Kidney epithelial cell (primary cell): Measurements from ENCODE around the gene TMEM222. TPM values are rescaled to one million over a fixed set of nuclear protein-coding genes. Genes with fewer than 3 reads are reported as not detected.
A peak's percentile ranks its signal among the peaks of the same experiment; 100 is the strongest.

Source experiments
- DNase-seq: peaks from one replicate; pipeline ENCODE4 v3.0.0-alpha.2; 2010; ENCODE audit warnings: low read depth
- H3K27me3 ChIP-seq: 2 replicates; pipeline ENCODE4 v1.6.0; 2011; ENCODE audit warnings: low read length; ENCODE audit not compliant: control insufficient read depth, insufficient read depth
- H3K36me3 ChIP-seq: 2 replicates; pipeline ENCODE4 v1.5.1; 2011; ENCODE audit warnings: low read length; ENCODE audit not compliant: control insufficient read depth, insufficient read depth
- H3K4me3 ChIP-seq: 2 replicates; pipeline ENCODE4 v1.5.1; 2011; ENCODE audit warnings: low read depth, mild to moderate bottlenecking, control low read depth, low read length
- total RNA-seq: library from RNA; depleted of rRNA; stranded (reverse); fragments of >200 nt; gene quantifications from 2 replicates; pipeline ENCODE4 v1.2.3, GENCODE V29; 2015
- TF ChIP-seq, protein P1 (sequence below): IDR thresholded peaks from 2 replicates; pipeline ENCODE4 v1.5.1; 2011; ENCODE audit warnings: mild to moderate bottlenecking, moderate library complexity, low read length, control low read depth, inconsistent platforms; ENCODE audit not compliant: insufficient read depth, poor library complexity, severe bottlenecking

Gene TMEM222
- total RNA-seq, 1 donor from 2014 or later: 27.5 TPM

DNA sequence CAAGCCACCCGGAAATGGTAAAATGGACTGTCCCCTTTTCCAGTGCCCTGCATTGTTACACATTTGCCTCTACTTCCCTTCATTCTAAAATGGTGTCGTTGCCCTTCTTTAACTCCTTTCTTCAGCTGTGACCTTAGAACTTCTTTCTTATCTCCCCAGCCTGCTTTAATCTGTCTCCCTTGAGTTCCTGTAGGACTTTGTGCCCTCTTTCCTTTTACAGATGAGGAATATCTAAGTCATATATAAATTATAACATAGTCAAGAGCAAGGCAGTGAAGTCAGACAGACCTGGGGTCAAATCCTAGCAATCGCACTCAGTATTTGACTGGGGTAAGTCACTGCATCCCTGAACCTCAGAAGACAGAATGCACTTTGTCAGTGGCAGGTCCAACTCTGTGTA lies 31.4 kb upstream of the TMEM222 start:
- Histone ChIP-seq H3K27me3 (no peaks in the 10 kb centered on the region), H3K36me3 (no peaks in the 10 kb centered on the region), H3K4me3 (no peak overlapping the region)
- DNase-seq: no peak
- TF ChIP-seq, protein P1, sequence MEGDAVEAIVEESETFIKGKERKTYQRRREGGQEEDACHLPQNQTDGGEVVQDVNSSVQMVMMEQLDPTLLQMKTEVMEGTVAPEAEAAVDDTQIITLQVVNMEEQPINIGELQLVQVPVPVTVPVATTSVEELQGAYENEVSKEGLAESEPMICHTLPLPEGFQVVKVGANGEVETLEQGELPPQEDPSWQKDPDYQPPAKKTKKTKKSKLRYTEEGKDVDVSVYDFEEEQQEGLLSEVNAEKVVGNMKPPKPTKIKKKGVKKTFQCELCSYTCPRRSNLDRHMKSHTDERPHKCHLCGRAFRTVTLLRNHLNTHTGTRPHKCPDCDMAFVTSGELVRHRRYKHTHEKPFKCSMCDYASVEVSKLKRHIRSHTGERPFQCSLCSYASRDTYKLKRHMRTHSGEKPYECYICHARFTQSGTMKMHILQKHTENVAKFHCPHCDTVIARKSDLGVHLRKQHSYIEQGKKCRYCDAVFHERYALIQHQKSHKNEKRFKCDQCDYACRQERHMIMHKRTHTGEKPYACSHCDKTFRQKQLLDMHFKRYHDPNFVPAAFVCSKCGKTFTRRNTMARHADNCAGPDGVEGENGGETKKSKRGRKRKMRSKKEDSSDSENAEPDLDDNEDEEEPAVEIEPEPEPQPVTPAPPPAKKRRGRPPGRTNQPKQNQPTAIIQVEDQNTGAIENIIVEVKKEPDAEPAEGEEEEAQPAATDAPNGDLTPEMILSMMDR: no peak

DNA sequence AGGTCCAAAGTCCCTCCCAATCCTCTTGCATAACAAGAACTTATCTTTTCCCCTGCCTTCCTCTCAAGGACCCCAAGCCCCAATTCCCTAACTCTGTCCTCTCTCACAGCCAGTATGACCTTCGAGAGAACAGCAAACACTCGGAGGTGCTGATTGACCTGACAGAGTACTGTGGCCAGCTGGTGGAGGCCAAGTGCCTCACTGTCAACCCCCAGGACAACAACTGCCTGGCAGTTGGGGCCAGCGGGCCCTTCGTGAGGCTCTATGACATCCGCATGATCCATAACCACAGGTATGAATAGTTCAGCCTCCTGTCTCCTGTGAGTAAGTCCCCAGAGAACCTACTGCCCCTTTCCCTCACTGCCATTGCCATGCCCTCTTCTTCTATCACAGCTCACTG lies 29.9 kb upstream of the TMEM222 start:
- Histone ChIP-seq H3K36me3 (no peaks in the 10 kb centered on the region), H3K27me3 (no peaks in the 10 kb centered on the region), H3K4me3 (no peak overlapping the region)
- no peak for DNase-seq
- TF ChIP-seq, protein P1: no peak

GRCh38 chr1:27293915-27294314 lies 28.0 kb upstream of the TMEM222 start:
- Histone ChIP-seq H3K27me3 (no peaks in the 10 kb centered on the region), H3K4me3 (no peak overlapping the region), H3K36me3 (no peaks in the 10 kb centered on the region)
- TF ChIP-seq, protein P1: no peak
- DNase-seq: no peak

DNA sequence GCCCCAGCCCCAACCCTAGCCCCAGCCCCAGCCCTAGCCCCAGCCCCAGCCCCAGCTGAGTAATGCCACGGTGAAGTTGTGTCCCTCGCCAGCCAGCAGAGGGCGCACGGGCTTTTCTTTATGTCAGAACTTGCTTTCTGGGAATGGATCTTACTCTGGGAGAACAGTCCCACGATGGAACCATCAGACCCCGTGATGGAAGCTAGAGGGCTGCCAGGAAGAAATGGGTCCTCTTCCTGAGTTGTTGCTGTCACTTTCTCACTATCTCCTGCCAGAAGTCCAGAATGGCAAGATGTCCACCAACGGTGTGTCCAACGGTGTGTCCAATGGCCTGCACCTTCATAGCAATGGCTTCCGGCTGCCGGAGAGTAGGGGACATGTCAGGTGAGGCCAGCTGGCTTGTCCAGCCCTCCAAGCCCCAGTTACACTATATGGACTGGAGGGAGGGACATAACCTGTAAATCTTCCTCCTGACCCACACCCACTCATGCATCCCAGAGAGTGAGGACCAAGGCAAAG lies 25.1 kb upstream of the TMEM222 start:
- no peaks in the 10 kb centered on the region for H3K27me3 ChIP-seq
- peak; percentile 9 for DNase-seq
- H3K4me3 ChIP-seq: no peak overlapping the region
- TF ChIP-seq, protein P1: peak; percentile 82
- no peaks in the 10 kb centered on the region for H3K36me3 ChIP-seq

DNA sequence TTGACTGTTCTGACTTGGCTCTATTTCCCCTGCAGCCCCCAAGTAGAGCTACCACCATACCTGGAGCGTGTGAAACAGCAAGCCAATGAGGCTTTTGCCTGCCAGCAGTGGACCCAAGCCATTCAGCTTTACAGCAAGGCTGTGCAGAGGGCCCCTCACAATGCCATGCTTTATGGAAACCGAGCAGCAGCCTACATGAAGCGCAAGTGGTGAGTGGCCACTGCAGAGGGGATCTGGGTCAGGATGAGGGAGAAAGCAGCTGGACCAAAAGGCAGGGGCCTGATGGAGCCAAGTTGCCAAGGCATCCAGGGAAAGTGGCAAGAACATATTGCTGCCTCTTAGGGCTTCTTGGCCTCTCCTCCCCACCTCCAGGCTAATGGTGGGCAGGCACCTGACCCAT lies 24.1 kb upstream of the TMEM222 start:
- TF ChIP-seq, protein P1: no peak
- DNase-seq: no peak
- H3K27me3 ChIP-seq: no peaks in the 10 kb centered on the region
- no peaks in the 10 kb centered on the region for H3K36me3 ChIP-seq
- H3K4me3 ChIP-seq: no peak overlapping the region

GRCh38 chr1:27298632-27299384 lies 23.2 kb upstream of the TMEM222 start:
- Histone ChIP-seq H3K27me3 (no peaks in the 10 kb centered on the region), H3K36me3 (no peaks in the 10 kb centered on the region), H3K4me3 (no peak overlapping the region)
- DNase-seq: no peak
- TF ChIP-seq, protein P1: no peak
